Activated CD4-positive, alpha-beta T cell treated with anti-CD3 and anti-CD28 coated beads for 48 hours (primary cell): ENCODE results near the gene LEP.
A peak's percentile ranks its signal among the peaks of the same experiment; 100 is the strongest.
"Not testable (repeated sequence)": the region's sequence is repeated elsewhere in the genome, so short reads cannot be mapped to it uniquely, and the experiment has no call there.

Source experiments
- DNase-seq: peaks from one replicate; pipeline ENCODE4 v3.0.0-alpha.2; 2020

Gene LEP

GRCh38 chr7:128211626-128212025, 29.5 kb upstream of the LEP start:
- no peak for DNase-seq

- no peak for DNase-seq
These were observed 26.6 kb upstream of the LEP start for GRCh38 chr7:128214463-128214862.

- no peak for DNase-seq
These were observed 25.8 kb upstream of the LEP start for GRCh38 chr7:128215281-128215680.

GRCh38 chr7:128215739-128216138, 25.3 kb upstream of the LEP start:
- DNase-seq: no peak

- DNase-seq: no peak
These were observed 23.9 kb upstream of the LEP start for GRCh38 chr7:128217030-128217805.

GRCh38 chr7:128217967-128218652, 23.0 kb upstream of the LEP start:
- DNase-seq: no peak

GRCh38 chr7:128219636-128220035, 21.4 kb upstream of the LEP start:
- no peak for DNase-seq

GRCh38 chr7:128221929-128222403, 19.1 kb upstream of the LEP start:
- DNase-seq: peak; percentile 44

- no peak for DNase-seq
These were observed 14.7 kb upstream of the LEP start for GRCh38 chr7:128226132-128226980.

- no peak for DNase-seq
These were observed 13.8 kb upstream of the LEP start for GRCh38 chr7:128227271-128227670.

GRCh38 chr7:128231021-128231420, 10.1 kb upstream of the LEP start:
- peak; percentile 17 for DNase-seq

GRCh38 chr7:128231677-128232076, 9.4 kb upstream of the LEP start:
- no peak for DNase-seq

- no peak for DNase-seq
These were observed 7.6 kb upstream of the LEP start for GRCh38 chr7:128233471-128233870.

- DNase-seq: no peak
These were observed 6.5 kb upstream of the LEP start for GRCh38 chr7:128234476-128235026.

GRCh38 chr7:128235471-128235870, 5.6 kb upstream of the LEP start:
- no peak for DNase-seq

GRCh38 chr7:128236924-128237586, 4.0 kb upstream of the LEP start:
- peak; percentile 21 for DNase-seq

- not testable (repeated sequence) for DNase-seq
These were observed 1.9 kb upstream of the LEP start for GRCh38 chr7:128239146-128239545.

GRCh38 chr7:128242661-128243060, 1.6 kb downstream of the LEP start:
- DNase-seq: no peak

GRCh38 chr7:128243273-128243672, 2.2 kb downstream of the LEP start:
- no peak for DNase-seq

GRCh38 chr7:128244861-128245260, 3.8 kb downstream of the LEP start:
- no peak for DNase-seq

- DNase-seq: no peak
These were observed 6.0 kb downstream of the LEP start for GRCh38 chr7:128247108-128247507.

GRCh38 chr7:128247640-128248194, 6.6 kb downstream of the LEP start:
- DNase-seq: peak; percentile 13
